ENCODE results near the gene GPSM3.

DNA sequence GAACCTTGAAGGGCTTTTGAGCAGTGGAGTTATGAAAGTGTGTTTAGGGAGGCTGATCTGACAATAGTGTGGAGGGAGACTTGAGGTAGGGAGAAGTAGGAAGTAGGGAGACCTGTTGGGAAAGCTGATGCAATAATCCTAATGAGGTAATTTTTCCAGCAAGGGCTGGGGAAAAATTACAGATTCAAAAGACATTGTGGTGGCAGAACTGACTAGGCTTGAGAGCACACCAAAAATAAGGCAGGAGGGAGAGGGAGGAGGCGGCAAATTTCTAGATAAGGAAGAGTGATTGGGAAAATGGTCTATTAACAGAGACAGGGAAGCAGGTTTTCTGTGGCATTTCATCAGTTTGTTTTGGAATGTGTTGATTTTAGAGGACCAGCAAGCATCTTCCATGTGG is 46.2 kb downstream of the GPSM3 start:
- TF ChIP-seq, protein P1, sequence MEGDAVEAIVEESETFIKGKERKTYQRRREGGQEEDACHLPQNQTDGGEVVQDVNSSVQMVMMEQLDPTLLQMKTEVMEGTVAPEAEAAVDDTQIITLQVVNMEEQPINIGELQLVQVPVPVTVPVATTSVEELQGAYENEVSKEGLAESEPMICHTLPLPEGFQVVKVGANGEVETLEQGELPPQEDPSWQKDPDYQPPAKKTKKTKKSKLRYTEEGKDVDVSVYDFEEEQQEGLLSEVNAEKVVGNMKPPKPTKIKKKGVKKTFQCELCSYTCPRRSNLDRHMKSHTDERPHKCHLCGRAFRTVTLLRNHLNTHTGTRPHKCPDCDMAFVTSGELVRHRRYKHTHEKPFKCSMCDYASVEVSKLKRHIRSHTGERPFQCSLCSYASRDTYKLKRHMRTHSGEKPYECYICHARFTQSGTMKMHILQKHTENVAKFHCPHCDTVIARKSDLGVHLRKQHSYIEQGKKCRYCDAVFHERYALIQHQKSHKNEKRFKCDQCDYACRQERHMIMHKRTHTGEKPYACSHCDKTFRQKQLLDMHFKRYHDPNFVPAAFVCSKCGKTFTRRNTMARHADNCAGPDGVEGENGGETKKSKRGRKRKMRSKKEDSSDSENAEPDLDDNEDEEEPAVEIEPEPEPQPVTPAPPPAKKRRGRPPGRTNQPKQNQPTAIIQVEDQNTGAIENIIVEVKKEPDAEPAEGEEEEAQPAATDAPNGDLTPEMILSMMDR (conservative IDR thresholded peaks at IDR 0.05) = no peak
- no peak for TF ChIP-seq EZH2 (IDR thresholded peaks at IDR 0.05; ENCODE audit: low read depth)

Data from PC-9 (cell line).